Measurements from ENCODE around the gene ZNF654. TPM values are rescaled to one million over a fixed set of nuclear protein-coding genes. Genes with fewer than 3 reads are reported as not detected.

ZNF654 gene
- total and polyA plus RNA-seq, 2 of the 13 experiments (the other 11 are each of a cell fraction or from before 2014, with no cell fraction given): 1.8 to 4.1 TPM

- intact Hi-C loops (cut with micrococcal nuclease; ENCODE audit: unreplicated experiment) (no loop called here), in situ Hi-C loops (cut with HindIII; ENCODE audit: extremely low pct_ligation_motif_present, low pct_unique_long_range_greater_than_20kb) (no loop called here)
- BruUV-seq (replicated peaks): no TSS peak
- no peak overlapping the region for H3K9ac ChIP-seq (ENCODE audit: insufficient read depth, low read depth, low read length)
- 100% methylated on average over 1 of the region's 1 CpG for WGBS (ENCODE audit: low lambda C conversion rate)
- no peak overlapping the region for H3K4me3 ChIP-seq (replicated peaks in 1 of 3; ENCODE audit: insufficient read depth in 1 of 3, low read depth in 2 of 3, low read length in 3 of 3)
- H3K27ac ChIP-seq (ENCODE audit: extremely low read length, insufficient read depth, low read length): no peak overlapping the region
- H3K36me3 ChIP-seq (replicated peaks in 1 of 2; ENCODE audit: control insufficient read depth in 1 of 2, insufficient read depth in 2 of 2, low read length in 2 of 2): peaks cover 0 to 13% of the 10 kb centered on the region in 2 experiments; a peak in 1 of 5 replicates
- CTCF ChIA-PET (ENCODE audit: low intra/inter-chr PET ratio, low total read pairs): no interaction called here
- no peaks in the 10 kb centered on the region for H3K4me1 ChIP-seq (ENCODE audit: insufficient read depth, low read length)
- no peaks in the 10 kb centered on the region for H3K27me3 ChIP-seq (ENCODE audit: control insufficient read depth in 1 of 2, insufficient read depth in 2 of 2, low read length in 2 of 2)
- ATAC-seq (no peak), DNase-seq (ENCODE audit: low spot score) (no peak), FAIRE-seq (no peak)
- H3K79me2 ChIP-seq (ENCODE audit: insufficient read depth, low read length): peaks cover 3% of the 10 kb centered on the region
- TF ChIP-seq ZNF350 (CRISPR knock-in tag; IDR thresholded peaks at IDR 0.05; ENCODE audit: borderline replicate concordance, low read depth) (no peak), FIP1L1 (IDR thresholded peaks at IDR 0.05; ENCODE audit: borderline replicate concordance, insufficient read depth, low read depth, low read length) (no peak), THAP7 (CRISPR knock-in tag; IDR thresholded peaks at IDR 0.05) (no peak), ZBTB7A (CRISPR knock-in tag; IDR thresholded peaks at IDR 0.05) (no peak)
- H4K20me1 ChIP-seq (ENCODE audit: insufficient read depth, low read length): no peaks in the 10 kb centered on the region
- H3K9me3 ChIP-seq (ENCODE audit: low read length): no peaks in the 10 kb centered on the region
- no peak overlapping the region for H3K4me2 ChIP-seq (ENCODE audit: low read depth, low read length)
- POLR2A ChIA-PET: no interaction called here
- no peak overlapping the region for H2AFZ ChIP-seq (ENCODE audit: low read length)
These were observed 64.5 kb downstream of the ZNF654 start for GRCh38 chr3:88123526-88123925.

GRCh38 chr3:88131695-88132094 lies 72.6 kb downstream of the ZNF654 start:
- FAIRE-seq (no peak), ATAC-seq (no peak), DNase-seq (ENCODE audit: low spot score) (no peak)
- Histone ChIP-seq H3K4me1 (ENCODE audit: insufficient read depth, low read length) (no peaks in the 10 kb centered on the region), H3K27me3 (ENCODE audit: control insufficient read depth in 1 of 2, insufficient read depth in 2 of 2, low read length in 2 of 2) (no peaks in the 10 kb centered on the region), H3K79me2 (ENCODE audit: insufficient read depth, low read length) (peaks cover 3% of the 10 kb centered on the region), H3K9ac (ENCODE audit: insufficient read depth, low read depth, low read length) (no peak overlapping the region), H3K27ac (ENCODE audit: extremely low read length, insufficient read depth, low read length) (no peak overlapping the region), H4K20me1 (ENCODE audit: insufficient read depth, low read length) (no peaks in the 10 kb centered on the region), H3K36me3 (replicated peaks in 1 of 2; ENCODE audit: control insufficient read depth in 1 of 2, insufficient read depth in 2 of 2, low read length in 2 of 2) (peaks cover 0 to 30% of the 10 kb centered on the region in 2 experiments; a peak in 1 of 5 replicates), H3K9me3 (ENCODE audit: low read length) (no peaks in the 10 kb centered on the region), H2AFZ (ENCODE audit: low read length) (no peak overlapping the region), H3K4me2 (ENCODE audit: low read depth, low read length) (no peak overlapping the region), H3K4me3 (replicated peaks in 1 of 3; ENCODE audit: insufficient read depth in 1 of 3, low read depth in 2 of 3, low read length in 3 of 3) (no peak overlapping the region)
- in situ Hi-C loops (cut with HindIII; ENCODE audit: extremely low pct_ligation_motif_present, low pct_unique_long_range_greater_than_20kb) (no loop called here), intact Hi-C loops (cut with micrococcal nuclease; ENCODE audit: unreplicated experiment) (loop anchor here (5.0 kb wide), 1 partner anchor 74 kb away; the partner anchor contains the start of genes CGGBP1 and ZNF654)
- BruUV-seq (replicated peaks): no TSS peak
- 100% methylated on average over 1 of the region's 1 CpG for WGBS (ENCODE audit: low lambda C conversion rate)
- ChIA-PET POLR2A (interaction anchor here (0.7 kb wide), 1 partner anchor 18 kb away, joined by 4 read pairs; the partner anchor contains the start of gene C3orf38), CTCF (ENCODE audit: low intra/inter-chr PET ratio, low total read pairs) (no interaction called here)
- TF ChIP-seq SMC3 (IDR thresholded peaks at IDR 0.05; ENCODE audit: low read length) (no peak), ZNF280D (CRISPR knock-in tag; IDR thresholded peaks at IDR 0.05) (no peak), MYPOP (CRISPR knock-in tag; IDR thresholded peaks at IDR 0.05) (no peak), SRSF4 (IDR thresholded peaks at IDR 0.05; ENCODE audit: low read depth, low read length, poor library complexity, severe bottlenecking) (no peak)
- TF ChIP-seq, protein P1, sequence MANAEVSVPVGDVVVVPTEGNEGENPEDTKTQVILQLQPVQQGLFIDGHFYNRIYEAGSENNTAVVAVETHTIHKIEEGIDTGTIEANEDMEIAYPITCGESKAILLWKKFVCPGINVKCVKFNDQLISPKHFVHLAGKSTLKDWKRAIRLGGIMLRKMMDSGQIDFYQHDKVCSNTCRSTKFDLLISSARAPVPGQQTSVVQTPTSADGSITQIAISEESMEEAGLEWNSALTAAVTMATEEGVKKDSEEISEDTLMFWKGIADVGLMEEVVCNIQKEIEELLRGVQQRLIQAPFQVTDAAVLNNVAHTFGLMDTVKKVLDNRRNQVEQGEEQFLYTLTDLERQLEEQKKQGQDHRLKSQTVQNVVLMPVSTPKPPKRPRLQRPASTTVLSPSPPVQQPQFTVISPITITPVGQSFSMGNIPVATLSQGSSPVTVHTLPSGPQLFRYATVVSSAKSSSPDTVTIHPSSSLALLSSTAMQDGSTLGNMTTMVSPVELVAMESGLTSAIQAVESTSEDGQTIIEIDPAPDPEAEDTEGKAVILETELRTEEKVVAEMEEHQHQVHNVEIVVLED (CRISPR knock-in tag; IDR thresholded peaks at IDR 0.05; ENCODE audit: borderline replicate concordance): no peak

Measured in HepG2 (cell line).